HK-2 (cell line): ENCODE data around the gene GPR39.
A peak's percentile ranks its signal among the peaks of the same experiment; 100 is the strongest.

ENCODE experiments used
- DNase-seq: peaks from one replicate; pipeline ENCODE4 v3.0.0-alpha.2; 2018; ENCODE audit not compliant: unreplicated experiment

The GPR39 gene

GRCh38 chr2:132641819-132642218, 225.2 kb downstream of the GPR39 start:
- DNase-seq, result no peak

GRCh38 chr2:132642415-132642814, 225.8 kb downstream of the GPR39 start:
- no peak for DNase-seq

GRCh38 chr2:132645176-132645575, 228.6 kb downstream of the GPR39 start:
- DNase-seq, result no peak

- DNase-seq, result no peak
These were observed 229.3 kb downstream of the GPR39 start for GRCh38 chr2:132645722-132646539.

GRCh38 chr2:132646540-132647108, 230.0 kb downstream of the GPR39 start:
- DNase-seq, result no peak

- peak; percentile 11 for DNase-seq
These were observed 234.8 kb downstream of the GPR39 start for GRCh38 chr2:132651115-132652045.

- no peak for DNase-seq
These were observed 235.9 kb downstream of the GPR39 start for GRCh38 chr2:132652474-132652873.

GRCh38 chr2:132654335-132654734, 237.7 kb downstream of the GPR39 start:
- DNase-seq, result no peak

GRCh38 chr2:132654968-132655367, 238.4 kb downstream of the GPR39 start:
- DNase-seq, result no peak

- no peak for DNase-seq
These were observed 239.8 kb downstream of the GPR39 start for GRCh38 chr2:132656266-132656975.

- DNase-seq, result no peak
These were observed 242.7 kb downstream of the GPR39 start for GRCh38 chr2:132659331-132659730.

GRCh38 chr2:132662732-132663131, 246.1 kb downstream of the GPR39 start:
- no peak for DNase-seq

- no peak for DNase-seq
These were observed 247.5 kb downstream of the GPR39 start for GRCh38 chr2:132664096-132664495.

- DNase-seq, result no peak
These were observed 249.0 kb downstream of the GPR39 start for GRCh38 chr2:132665401-132666140.

GRCh38 chr2:132667706-132668105, 251.1 kb downstream of the GPR39 start:
- DNase-seq, result no peak

GRCh38 chr2:132668189-132668823, 251.7 kb downstream of the GPR39 start:
- peak; percentile 14 for DNase-seq

GRCh38 chr2:132668987-132669907, 252.6 kb downstream of the GPR39 start:
- DNase-seq, result peak; percentile 35

- DNase-seq, result peak; percentile 38
These were observed 253.4 kb downstream of the GPR39 start, which contains the start of gene LYPD1 for GRCh38 chr2:132669908-132670495. Gene LYPD1, minus strand, starts transcription at chr2:132670205. Its CDS starts 273 bp downstream, at chr2:132669932.
